Esophagus squamous epithelium (tissue), 4 donors: ENCODE results near the gene MYO18A.

Source experiments
- POLR2A ChIP-seq, 4 donors: fragments of 450-650 bp; IDR thresholded peaks; one replicate each; pipeline ENCODE4 v1.6.1; 2017; ENCODE audit warnings: antibody characterized with exemption in 4 of 4, mild to moderate bottlenecking in 4 of 4, moderate library complexity in 3 of 4
- TF ChIP-seq, protein P1 (sequence below), 6 experiments: fragments of 450-650 bp in 4 of 6; fragments of 200-600 bp in 2 of 6; sonication (generic) in 2 of 6; IDR thresholded peaks; one replicate each; pipeline ENCODE4 v1.5.1; 2016 to 2019; ENCODE audit warnings: antibody characterized with exemption in 6 of 6, mild to moderate bottlenecking in 4 of 6, moderate library complexity in 4 of 6

DNA sequence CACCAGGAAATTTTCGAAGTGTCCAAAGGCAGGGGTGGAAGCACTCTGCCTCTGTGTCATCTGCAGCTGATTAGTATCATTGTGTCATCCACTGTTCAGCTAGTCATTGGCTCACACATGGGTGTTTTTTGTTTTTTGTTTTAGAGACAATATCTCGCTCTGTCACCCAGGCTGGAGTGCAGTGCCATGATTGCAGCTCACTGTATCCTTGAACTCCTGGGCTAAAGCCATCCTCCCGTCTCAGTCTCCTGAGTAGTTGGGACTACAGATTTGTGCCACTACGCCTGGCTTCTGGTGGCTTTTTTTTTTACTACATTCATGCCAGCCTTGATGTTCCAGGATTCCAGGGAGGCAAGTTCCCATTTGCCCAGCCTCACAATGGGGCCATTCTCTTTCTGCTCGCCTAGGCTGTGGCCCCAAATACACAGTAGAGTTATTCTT lies 32.5 kb upstream of the MYO18A start:
- TF ChIP-seq, protein P1, sequence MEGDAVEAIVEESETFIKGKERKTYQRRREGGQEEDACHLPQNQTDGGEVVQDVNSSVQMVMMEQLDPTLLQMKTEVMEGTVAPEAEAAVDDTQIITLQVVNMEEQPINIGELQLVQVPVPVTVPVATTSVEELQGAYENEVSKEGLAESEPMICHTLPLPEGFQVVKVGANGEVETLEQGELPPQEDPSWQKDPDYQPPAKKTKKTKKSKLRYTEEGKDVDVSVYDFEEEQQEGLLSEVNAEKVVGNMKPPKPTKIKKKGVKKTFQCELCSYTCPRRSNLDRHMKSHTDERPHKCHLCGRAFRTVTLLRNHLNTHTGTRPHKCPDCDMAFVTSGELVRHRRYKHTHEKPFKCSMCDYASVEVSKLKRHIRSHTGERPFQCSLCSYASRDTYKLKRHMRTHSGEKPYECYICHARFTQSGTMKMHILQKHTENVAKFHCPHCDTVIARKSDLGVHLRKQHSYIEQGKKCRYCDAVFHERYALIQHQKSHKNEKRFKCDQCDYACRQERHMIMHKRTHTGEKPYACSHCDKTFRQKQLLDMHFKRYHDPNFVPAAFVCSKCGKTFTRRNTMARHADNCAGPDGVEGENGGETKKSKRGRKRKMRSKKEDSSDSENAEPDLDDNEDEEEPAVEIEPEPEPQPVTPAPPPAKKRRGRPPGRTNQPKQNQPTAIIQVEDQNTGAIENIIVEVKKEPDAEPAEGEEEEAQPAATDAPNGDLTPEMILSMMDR (IDR thresholded peaks at IDR 0.05): no peak
- no peak for TF ChIP-seq POLR2A (IDR thresholded peaks at IDR 0.05)
